ENCODE results near the gene CTCF. TPM values are rescaled to one million over a fixed set of nuclear protein-coding genes. Genes with fewer than 3 reads are reported as not detected.

Gene CTCF
- total RNA-seq, 2 experiments from 2014 or later, result 74.9 to 76.9 TPM

DNA sequence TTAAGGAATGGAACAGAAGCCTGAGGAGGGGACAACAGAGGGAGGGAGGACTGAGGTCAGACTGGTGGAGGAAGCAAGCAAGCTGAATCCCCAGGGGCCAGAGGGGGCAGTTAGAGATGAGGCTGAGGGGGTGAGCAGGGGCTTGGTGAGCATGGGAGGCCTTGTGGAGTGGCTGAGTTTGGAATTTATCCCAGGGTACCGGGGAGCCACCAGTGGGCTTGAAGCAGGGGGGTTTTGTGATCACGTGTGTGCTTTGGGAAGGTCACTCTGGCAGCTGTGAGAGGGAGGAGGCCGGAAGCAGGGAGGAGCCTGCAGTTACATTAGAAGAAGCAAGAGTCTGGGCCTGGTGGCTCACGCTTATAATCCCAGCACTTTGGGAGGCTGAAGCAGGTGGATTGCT lies 9.8 kb upstream of the CTCF start:
- no peaks in the 10 kb centered on the region for H3K27me3 Mint-ChIP-seq

DNA sequence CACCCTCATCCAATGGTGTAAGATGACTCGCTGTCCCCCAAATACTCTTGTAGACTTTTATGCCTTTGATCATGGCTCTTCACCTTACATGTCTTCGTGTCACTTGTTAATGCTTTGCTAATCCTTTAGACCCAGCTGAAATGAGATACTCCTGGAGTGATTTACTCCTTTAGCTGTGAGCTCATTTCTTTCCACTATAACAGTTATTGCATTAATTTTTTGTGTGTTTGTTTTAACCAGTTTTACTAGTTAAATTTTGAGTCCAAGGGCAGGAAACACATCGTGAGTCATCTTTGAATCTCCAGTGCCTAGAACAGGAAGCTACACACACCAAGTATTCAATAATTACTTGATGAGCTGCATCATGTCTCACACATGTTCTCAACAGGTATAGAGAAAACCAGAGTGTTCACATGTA lies 6.5 kb upstream of the CTCF start:
- Mint-ChIP-seq H3K27me3 (no peaks in the 10 kb centered on the region), H3K27ac (peak overlapping the region; percentile 97), H3K9me3 (no peaks in the 10 kb centered on the region), H3K4me3 (peak overlapping the region; percentile 19), H3K4me1 (peaks cover 53% of the 10 kb centered on the region), H3K36me3 (ENCODE audit: low read depth) (peaks cover 9% of the 10 kb centered on the region)
- ChIA-PET CTCF (interaction anchor here (1.0 to 11.4 kb wide), 14 partner anchors 9 to 261 kb away, joined by 3 to 334 read pairs (median 4); partner anchors contain the start of genes ACD, C16orf86, CARMIL2 and ENKD1), POLR2A (interaction anchor here (0.6 to 11.1 kb wide), 13 partner anchors 9 to 530 kb away, joined by 3 to 277 read pairs (median 4); partner anchors contain the start of genes ACD, ATP6V0D1 and CARMIL2)
- no peak for DNase-seq

More for the DNA sequence above, 9.8 kb upstream of the CTCF start:
- Mint-ChIP-seq H3K27ac (peak overlapping the region; percentile 12), H3K4me1 (peaks cover 50% of the 10 kb centered on the region), H3K9me3 (no peaks in the 10 kb centered on the region), H3K36me3 (ENCODE audit: low read depth) (peaks cover 11% of the 10 kb centered on the region), H3K4me3 (no peak overlapping the region)
- ChIA-PET CTCF (interaction anchor here (6.3 kb wide), 1 partner anchor 9 kb away, joined by 43 read pairs; the partner anchor contains the start of gene CTCF), POLR2A (interaction anchor here (0.9 to 6.0 kb wide), 2 partner anchors 10 to 13 kb away, joined by 3 to 61 read pairs; partner anchors contain the start of gene CTCF)
- no peak for DNase-seq

DNA sequence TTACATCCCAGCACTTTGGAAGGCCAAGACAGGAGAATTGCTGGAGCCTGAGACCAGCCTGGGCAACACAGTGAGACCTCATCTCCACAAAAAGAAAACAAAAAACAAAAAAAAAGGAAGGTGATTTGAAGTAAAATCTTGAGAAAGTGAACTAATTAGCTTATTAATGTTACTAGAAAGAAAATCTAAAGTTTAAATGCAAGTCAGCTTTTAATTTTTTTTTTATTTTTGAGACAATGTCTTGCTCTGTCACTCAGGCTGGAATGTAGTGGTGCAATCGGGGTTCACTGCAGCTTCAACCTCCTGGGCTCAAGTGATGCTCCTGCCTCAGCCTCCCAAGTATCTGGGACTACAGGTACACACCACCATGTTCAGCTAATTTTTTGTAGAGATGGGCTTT lies 3.5 kb upstream of the CTCF start:
- Mint-ChIP-seq H3K36me3 (ENCODE audit: low read depth) (peaks cover 13% of the 10 kb centered on the region), H3K27ac (no peak overlapping the region), H3K27me3 (no peaks in the 10 kb centered on the region), H3K9me3 (no peaks in the 10 kb centered on the region), H3K4me3 (no peak overlapping the region), H3K4me1 (peaks cover 49% of the 10 kb centered on the region)
- no peak for DNase-seq
- ChIA-PET POLR2A (interaction anchor here (0.6 to 11.1 kb wide), 3 partner anchors 14 to 545 kb away, joined by 3 to 277 read pairs (median 3); partner anchors contain the start of genes ACD and PARD6A), CTCF (interaction anchor here (0.7 to 11.4 kb wide), 6 partner anchors 9 to 114 kb away, joined by 3 to 334 read pairs (median 4); partner anchors contain the start of genes ATP6V0D1 and CARMIL2)

DNA sequence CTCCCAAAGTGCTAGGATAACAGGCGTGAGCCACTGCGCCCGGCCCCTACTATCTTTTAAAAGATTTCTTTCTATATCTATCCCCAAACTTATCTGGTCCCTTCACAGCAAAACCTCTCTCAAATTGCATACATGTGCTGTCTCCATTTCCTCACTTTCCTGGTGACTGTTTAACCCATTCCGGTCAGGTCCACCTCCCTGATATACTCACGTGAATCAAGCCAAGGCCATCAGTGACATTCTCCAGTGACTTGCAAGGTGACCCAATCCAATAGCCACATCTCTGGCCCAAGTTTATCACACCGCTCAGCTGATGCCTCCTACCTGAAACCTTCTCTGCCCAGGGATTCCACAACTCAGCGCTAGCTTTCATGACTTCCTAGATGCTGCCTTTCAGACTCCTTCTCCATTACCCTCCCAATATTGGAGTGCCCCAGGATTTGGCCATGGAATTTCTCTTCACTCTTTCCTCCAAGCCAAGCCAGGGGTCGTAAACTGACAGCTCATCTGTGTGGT lies 1.4 kb upstream of the CTCF start:
- ChIA-PET POLR2A (interaction anchor here (1.6 to 11.1 kb wide), 14 partner anchors 9 to 524 kb away, joined by 6 to 277 read pairs (median 16); partner anchors contain the start of genes ACD, ATP6V0D1, C16orf86 and CARMIL2), CTCF (interaction anchor here (1.4 to 11.4 kb wide), 11 partner anchors 9 to 375 kb away, joined by 4 to 334 read pairs (median 20); partner anchors contain the start of genes ATP6V0D1, C16orf86, CARMIL2 and ENKD1)
- Mint-ChIP-seq H3K27ac (peak overlapping the region; percentile 92), H3K9me3 (no peaks in the 10 kb centered on the region), H3K36me3 (ENCODE audit: low read depth) (peaks cover 16% of the 10 kb centered on the region), H3K4me3 (peak overlapping the region; percentile 86), H3K27me3 (no peaks in the 10 kb centered on the region), H3K4me1 (peaks cover 47% of the 10 kb centered on the region)
- DNase-seq, result no peak

DNA sequence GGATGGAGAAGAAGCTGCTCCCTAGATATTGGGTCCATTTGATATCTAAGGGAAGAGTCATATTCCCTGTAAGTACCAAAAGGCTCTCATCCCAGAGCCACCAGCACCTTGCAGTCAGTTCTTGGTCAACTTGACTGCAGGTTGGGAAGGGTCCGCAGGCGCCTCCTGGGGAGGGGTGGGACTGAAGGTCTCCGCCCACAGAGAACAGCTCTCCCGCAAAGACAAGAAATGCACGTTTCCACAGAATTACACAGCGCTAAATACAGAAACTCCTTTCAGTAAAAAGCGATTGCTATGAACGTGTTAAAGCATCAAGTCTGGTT lies 864 bp upstream of the CTCF start:
- H3K4me1 Mint-ChIP-seq, result peaks cover 43% of the 10 kb centered on the region
- ChIA-PET POLR2A (interaction anchor here (0.8 to 11.1 kb wide), 22 partner anchors 9 to 524 kb away, joined by 3 to 277 read pairs (median 8); partner anchors contain the start of genes ACD, ATP6V0D1, C16orf86 and CARMIL2), CTCF (interaction anchor here (0.5 to 11.4 kb wide), 16 partner anchors 9 to 687 kb away, joined by 3 to 334 read pairs (median 8); partner anchors contain the start of genes ATP6V0D1, C16orf86, CARMIL2 and ENKD1)
- H3K9me3 Mint-ChIP-seq, result no peaks in the 10 kb centered on the region
- H3K4me3 Mint-ChIP-seq, result peak overlapping the region; percentile 86
- peaks cover 16% of the 10 kb centered on the region for H3K36me3 Mint-ChIP-seq (ENCODE audit: low read depth)
- no peaks in the 10 kb centered on the region for H3K27me3 Mint-ChIP-seq
- H3K27ac Mint-ChIP-seq, result peak overlapping the region; percentile 92
- no peak for DNase-seq

DNA sequence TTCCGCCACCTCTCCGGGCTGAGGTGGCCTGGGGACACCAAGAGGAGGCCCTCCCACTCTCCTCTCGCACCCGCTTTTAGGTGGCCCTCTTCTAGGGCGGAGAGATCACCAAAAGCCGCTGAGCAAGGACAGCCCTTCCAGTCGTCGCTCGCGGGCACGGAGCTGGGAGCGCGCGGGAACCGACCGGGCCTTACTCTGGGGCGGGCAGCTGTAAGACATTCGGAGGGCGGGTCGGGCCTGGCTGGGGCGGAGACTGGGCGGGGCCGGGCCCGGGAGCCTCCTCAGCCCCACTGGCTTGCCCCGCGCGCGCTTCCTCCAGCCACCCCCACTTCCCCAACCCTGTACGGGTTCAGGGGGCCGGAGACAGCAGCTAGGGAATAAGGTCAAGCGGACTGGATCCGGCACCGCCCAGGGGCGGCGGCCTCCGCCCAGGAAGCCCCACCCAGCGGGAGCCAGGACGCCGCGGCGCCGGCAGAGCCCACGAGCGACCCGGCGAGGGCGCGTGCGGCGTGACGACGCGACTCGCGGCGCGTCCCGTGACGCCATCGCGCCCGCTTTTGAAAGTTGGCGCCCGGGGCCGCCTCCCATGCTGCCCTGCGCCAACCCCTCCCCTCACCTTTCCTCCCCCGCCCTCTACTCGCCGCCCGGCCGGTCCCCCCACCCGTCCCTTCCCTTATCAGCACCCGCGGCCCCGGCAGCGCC lies 351 bp upstream of the CTCF start:
- H3K4me1 Mint-ChIP-seq, result peaks cover 43% of the 10 kb centered on the region

DNA sequence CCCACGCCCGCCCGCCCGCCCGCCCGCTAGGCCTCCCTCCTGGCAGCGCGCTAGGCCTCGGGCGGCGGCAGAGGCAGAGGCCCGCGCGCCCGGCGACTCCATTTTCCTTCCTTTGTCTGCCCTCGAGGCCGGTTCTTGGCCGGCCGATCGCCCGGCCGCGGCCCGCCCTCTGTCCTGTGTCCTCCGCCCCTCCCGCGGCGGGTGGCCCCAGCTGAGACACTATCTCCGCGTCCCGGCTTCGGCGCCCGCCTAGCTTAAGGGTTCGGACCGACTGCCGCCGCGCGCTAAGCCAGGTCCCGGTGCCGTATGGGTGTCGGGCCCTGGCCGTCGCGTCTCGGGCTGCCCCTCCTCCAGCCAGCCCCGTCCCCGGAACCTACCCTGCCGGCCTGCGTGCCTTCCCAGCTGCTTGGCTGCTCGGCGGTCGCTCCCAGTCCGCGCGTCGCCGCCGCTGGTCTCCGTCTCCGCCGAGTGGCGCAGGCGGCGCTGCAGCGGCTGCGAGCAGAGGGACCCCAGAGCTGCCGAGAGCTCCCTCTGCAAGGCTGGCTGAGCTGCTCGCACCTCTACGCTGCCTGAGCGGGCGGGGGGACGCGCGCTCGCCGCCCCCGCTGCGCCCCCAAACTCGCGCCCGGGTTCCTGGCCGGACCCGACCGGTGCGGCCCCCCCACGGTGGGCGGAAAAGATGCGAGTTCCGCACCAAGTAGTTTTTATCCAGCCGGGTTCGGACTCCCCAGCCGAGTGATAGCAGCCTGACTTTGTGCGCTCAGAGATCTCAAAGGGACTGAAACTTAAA lies 787 bp downstream of the CTCF start:
- POLR2A ChIA-PET, result interaction anchor here (0.7 to 11.1 kb wide), 28 partner anchors 11 to 580 kb away, joined by 3 to 277 read pairs (median 6); partner anchors contain the start of genes ACD, ATP6V0D1, CARMIL2 and DDX28
- no peaks in the 10 kb centered on the region for H3K27me3 Mint-ChIP-seq
- H3K27ac Mint-ChIP-seq, result peak overlapping the region; percentile 93
- CTCF ChIA-PET, result interaction anchor here (0.5 to 11.4 kb wide), 20 partner anchors 8 to 522 kb away, joined by 3 to 334 read pairs (median 6); partner anchors contain the start of genes ACD, ATP6V0D1, C16orf86 and CARMIL2
- H3K9me3 Mint-ChIP-seq, result no peaks in the 10 kb centered on the region
- DNase-seq, result peak; percentile 65
- peaks cover 43% of the 10 kb centered on the region for H3K4me1 Mint-ChIP-seq
- peaks cover 19% of the 10 kb centered on the region for H3K36me3 Mint-ChIP-seq (ENCODE audit: low read depth)
- peak overlapping the region; percentile 86 for H3K4me3 Mint-ChIP-seq

More for the DNA sequence above, 351 bp upstream of the CTCF start:
- DNase-seq, result peak; percentile 99
- peak overlapping the region; percentile 86 for H3K4me3 Mint-ChIP-seq
- H3K27ac Mint-ChIP-seq, result peak overlapping the region; percentile 92
- H3K9me3 Mint-ChIP-seq, result no peaks in the 10 kb centered on the region
- ChIA-PET CTCF (interaction anchor here (0.5 to 11.4 kb wide), 24 partner anchors 10 to 688 kb away, joined by 3 to 334 read pairs (median 6); partner anchors contain the start of genes ACD, ATP6V0D1, C16orf86 and CARMIL2), POLR2A (interaction anchor here (0.5 to 11.1 kb wide), 31 partner anchors 10 to 579 kb away, joined by 3 to 277 read pairs (median 6); partner anchors contain the start of genes ACD, ATP6V0D1, C16orf86 and CARMIL2)
- H3K27me3 Mint-ChIP-seq, result no peaks in the 10 kb centered on the region
- H3K36me3 Mint-ChIP-seq (ENCODE audit: low read depth), result peaks cover 16% of the 10 kb centered on the region

DNA sequence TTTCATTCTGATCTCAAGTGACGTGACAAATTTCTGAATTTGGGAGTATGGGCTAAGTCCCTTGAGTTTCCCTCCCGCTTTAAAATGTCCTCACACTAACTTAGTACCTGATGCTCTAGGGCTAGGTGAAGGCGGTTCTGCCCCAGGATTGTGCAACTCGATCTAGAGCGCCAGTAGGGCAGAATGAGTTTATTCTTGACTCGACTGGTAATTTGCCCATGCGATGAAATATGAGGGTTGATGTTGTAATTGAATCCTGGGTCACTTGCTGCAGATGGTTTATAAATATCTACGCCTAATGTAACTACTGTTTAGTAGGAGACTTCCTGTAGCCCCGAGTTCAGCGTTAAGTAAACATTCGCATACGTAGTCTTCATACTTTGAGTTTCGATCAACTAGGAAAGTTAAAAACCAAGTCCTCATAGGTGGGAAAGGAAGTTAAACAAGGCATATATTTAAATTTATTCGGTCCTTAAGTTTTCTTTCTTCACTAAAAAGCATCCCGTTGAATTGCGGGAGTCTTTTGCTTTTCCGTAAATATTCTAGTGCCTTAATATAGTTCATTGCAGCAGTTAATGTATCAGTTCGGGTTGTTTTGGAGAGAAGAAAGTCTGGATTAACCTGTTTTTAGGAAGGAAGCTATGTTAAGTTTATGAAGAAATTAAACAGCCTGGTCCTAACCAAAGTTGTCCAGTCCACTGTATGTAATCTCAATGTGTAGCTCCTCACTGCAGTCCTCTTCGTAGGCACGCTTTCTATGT lies 1.6 kb downstream of the CTCF start:
- Mint-ChIP-seq H3K9me3 (no peaks in the 10 kb centered on the region), H3K4me1 (peaks cover 47% of the 10 kb centered on the region), H3K36me3 (ENCODE audit: low read depth) (peaks cover 19% of the 10 kb centered on the region), H3K27ac (peak overlapping the region; percentile 93), H3K4me3 (peak overlapping the region; percentile 86), H3K27me3 (no peaks in the 10 kb centered on the region)
- DNase-seq, result peak; percentile 46
- ChIA-PET POLR2A (interaction anchor here (0.6 to 11.1 kb wide), 21 partner anchors 8 to 1815 kb away, joined by 3 to 277 read pairs (median 5); partner anchors contain the start of genes ACD, ATP6V0D1, CARMIL2 and GFOD2), CTCF (interaction anchor here (0.7 to 11.4 kb wide), 19 partner anchors 9 to 372 kb away, joined by 3 to 334 read pairs (median 5); partner anchors contain the start of genes ACD, ATP6V0D1, C16orf86 and CARMIL2)

DNA sequence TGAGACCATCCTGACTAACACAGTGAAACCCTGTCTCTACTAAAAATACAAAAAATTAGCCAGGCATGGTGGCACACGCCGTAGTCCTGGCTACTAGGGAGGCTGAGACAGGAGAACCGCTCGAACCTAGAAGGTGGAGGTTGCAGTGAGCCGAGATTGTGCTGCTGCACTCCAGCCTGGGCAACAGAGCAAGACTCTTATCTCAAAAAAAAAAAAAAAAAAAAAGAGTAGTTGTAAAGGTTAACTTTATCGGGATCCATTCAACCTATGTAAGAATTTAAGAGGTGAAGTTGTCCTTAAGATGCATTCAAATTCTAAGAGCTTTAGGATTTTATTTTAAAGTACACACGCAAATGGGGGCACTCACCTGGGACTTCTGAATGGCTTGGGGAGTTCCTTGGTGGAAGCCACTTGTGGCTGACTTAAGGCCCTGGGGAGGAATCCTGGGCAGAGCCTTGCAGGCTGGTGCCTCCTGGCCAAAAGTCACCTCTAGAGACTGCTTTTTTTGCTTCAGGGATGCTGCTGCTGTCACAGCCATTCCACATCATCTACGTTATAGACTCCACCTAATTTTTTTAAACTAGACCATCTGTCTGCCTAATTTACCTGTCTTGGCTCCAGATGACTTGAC lies 3.3 kb downstream of the CTCF start:
- ChIA-PET CTCF (interaction anchor here (2.5 kb wide), 1 partner anchor 18 kb away, joined by 21 read pairs; no protein-coding TSS in a partner anchor), POLR2A (interaction anchor here (6.1 kb wide), 1 partner anchor 80 kb away, joined by 77 read pairs; the partner anchor contains the start of gene CARMIL2)
- Mint-ChIP-seq H3K4me3 (no peak overlapping the region), H3K36me3 (ENCODE audit: low read depth) (peaks cover 11% of the 10 kb centered on the region), H3K9me3 (no peaks in the 10 kb centered on the region), H3K27me3 (no peaks in the 10 kb centered on the region), H3K27ac (no peak overlapping the region), H3K4me1 (peaks cover 38% of the 10 kb centered on the region)
- DNase-seq, result no peak

DNA sequence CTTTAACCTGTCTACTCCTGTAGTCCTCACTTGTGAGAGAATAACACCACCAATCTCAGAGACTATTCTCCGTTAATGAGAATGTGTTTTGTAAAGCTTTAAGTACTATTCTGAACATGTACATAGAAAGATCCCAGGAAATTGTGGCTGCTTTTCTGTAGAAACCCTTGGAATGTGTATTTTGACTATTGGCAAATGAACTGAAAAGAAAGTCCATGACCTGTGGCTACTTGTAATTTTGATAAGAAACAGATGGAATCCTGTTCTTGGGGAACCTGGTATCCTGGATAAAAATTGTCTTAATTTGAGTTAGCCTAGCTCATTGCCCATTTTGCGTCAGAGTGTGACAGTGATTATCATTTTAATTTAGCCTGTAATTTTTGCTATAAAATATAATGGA lies 9.1 kb downstream of the CTCF start:
- peaks cover 17% of the 10 kb centered on the region for H3K4me1 Mint-ChIP-seq
- no peaks in the 10 kb centered on the region for H3K27me3 Mint-ChIP-seq
- POLR2A ChIA-PET, result interaction anchor here (1.6 kb wide), 1 partner anchor 74 kb away, joined by 4 read pairs; the partner anchor contains the start of gene CARMIL2
- CTCF ChIA-PET, result interaction anchor here (1.2 to 2.7 kb wide), 3 partner anchors 9 to 73 kb away, joined by 5 to 12 read pairs (median 8); partner anchors contain the start of genes CARMIL2 and CTCF
- no peaks in the 10 kb centered on the region for H3K9me3 Mint-ChIP-seq
- H3K36me3 Mint-ChIP-seq (ENCODE audit: low read depth), result peaks cover 43% of the 10 kb centered on the region
- no peak overlapping the region for H3K4me3 Mint-ChIP-seq
- H3K27ac Mint-ChIP-seq, result no peak overlapping the region
- no peak for DNase-seq
